Renal cortical epithelial cell (primary cell): ENCODE data around the gene EXD3. TPM values are rescaled to one million over a fixed set of nuclear protein-coding genes. Genes with fewer than 3 reads are reported as not detected.

Experiments used
- DNase-seq: peaks from one replicate; pipeline ENCODE4 v3.0.0-alpha.2; 2011; ENCODE audit warnings: low read depth
- total RNA-seq: library from RNA; depleted of rRNA; stranded (reverse); fragments of >200 nt; gene quantifications from 2 replicates; pipeline ENCODE4 v1.2.3, GENCODE V29; 2014

Gene EXD3
- total RNA-seq, 1 donor from 2014 or later, result 12.2 TPM

GRCh38 chr9:137365552-137366444 is 57.2 kb downstream of the EXD3 start:
- no peak for DNase-seq

DNA sequence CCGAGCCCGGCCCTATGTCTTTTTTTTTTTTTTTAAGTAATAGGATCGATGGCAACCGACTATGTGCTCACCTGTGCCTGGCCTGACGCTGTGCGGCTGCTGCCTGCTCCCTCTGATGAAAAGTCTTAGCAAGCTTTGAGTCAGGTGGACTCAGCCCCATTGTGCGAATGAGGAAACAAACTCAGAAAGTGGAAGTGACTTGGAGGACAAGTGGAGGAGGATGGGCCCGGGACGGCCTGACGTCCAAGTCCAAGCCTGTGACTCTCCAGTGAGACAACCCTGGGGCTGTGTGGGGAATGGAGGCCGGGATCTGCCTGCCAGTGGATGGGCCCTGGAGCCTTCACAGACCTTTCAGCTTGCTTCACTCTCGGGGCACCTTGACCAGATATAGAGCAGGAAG is 57.9 kb downstream of the EXD3 start:
- DNase-seq, result no peak

DNA sequence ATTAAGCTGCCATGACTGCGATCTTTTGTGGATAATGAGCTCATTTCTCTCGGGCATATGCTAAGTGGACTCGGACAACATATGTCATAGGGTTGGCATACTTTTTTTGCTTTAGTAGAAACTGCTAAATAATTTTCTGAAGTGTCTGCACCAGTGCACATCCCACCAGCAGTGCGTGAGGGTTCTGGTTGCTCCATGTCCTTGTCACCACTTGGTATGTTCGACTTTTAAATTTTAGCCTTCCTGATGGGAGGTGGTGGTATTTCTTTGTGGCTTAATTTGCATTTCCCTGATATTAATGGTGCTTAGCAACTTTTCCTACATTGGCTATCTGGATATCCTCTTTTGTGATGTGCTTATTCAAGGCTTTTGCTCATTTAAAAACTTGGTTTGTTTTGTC is 63.1 kb downstream of the EXD3 start:
- DNase-seq, result no peak

- no peak for DNase-seq
These were observed 64.8 kb downstream of the EXD3 start for GRCh38 chr9:137358126-137358525.

GRCh38 chr9:137357166-137357565 is 65.8 kb downstream of the EXD3 start:
- DNase-seq, result no peak

DNA sequence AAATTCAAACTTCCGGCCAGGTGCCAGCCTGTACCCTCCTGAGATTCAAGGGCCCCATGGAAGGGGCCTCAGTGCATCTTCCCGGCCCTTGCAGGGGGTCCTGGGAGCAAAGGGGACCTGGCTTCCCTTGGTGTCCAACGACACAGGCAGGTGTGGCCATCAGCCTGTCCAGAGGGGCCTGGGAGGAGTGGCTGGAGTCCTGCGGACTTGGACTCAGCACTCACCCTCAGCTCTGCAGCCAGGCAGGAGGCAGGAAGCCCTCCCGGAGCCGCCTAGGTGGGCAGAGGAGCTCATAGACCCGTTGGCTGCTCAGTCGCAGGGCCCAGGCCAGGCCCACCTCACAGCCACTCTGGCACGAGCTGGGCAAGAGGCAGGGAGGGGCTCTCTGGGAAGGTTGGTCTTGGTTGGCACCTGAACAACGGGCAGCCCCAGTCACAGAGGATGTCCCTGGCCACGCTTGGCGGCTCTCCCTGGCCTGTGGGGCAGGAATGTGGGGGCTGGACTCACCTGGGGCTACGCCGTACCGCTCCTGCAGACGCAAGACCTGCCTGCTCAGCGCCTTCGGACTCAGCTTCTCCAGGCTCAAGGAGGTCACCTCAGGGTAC is 67.1 kb downstream of the EXD3 start:
- no peak for DNase-seq

DNA sequence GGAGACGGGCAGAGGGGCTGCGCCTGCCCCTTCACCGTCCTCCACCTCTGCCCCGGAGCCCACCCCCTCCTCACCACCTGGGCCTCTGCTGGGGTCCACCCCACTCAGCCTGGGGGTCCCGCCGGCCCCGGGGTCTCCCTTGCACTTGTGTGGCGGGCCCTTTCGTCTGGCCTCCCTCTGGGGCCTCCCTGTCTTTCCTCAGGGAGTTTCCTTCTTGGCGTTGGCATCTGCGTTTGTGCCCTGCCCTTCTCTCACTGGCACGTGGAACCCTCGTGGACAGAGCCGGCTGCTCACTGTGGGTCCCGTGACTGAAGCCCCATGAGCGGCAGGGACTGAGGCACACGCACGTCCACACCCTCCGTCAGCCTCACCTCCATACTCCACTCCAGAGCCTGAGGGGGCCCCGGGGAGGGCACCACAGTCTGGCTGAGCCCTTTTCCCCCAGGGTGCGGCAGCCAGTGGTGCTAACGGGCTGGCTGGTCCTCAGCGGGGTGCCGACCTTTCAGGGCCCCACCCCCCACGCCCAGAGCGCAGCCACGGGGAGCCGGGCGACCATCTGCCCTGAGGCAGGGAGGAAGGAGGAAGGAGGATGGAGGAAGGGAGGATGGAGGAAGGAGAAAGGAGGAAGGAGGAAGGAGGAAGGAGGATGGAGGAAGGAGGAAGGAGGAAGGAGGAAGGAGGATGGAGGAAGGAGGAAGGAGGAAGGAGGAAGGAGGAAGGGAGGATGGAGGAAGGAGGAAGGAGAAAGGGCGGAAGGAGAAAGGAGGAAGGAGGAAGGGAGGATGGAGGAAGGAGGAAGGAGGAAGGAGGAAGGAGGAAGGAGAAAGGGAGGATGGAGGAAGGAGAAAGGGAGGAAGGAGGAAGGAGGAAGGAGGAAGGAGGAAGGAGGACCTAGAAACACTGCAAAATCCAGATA is 67.9 kb downstream of the EXD3 start:
- DNase-seq, result no peak

- no peak for DNase-seq
These were observed 68.7 kb downstream of the EXD3 start for GRCh38 chr9:137354153-137354844.

DNA sequence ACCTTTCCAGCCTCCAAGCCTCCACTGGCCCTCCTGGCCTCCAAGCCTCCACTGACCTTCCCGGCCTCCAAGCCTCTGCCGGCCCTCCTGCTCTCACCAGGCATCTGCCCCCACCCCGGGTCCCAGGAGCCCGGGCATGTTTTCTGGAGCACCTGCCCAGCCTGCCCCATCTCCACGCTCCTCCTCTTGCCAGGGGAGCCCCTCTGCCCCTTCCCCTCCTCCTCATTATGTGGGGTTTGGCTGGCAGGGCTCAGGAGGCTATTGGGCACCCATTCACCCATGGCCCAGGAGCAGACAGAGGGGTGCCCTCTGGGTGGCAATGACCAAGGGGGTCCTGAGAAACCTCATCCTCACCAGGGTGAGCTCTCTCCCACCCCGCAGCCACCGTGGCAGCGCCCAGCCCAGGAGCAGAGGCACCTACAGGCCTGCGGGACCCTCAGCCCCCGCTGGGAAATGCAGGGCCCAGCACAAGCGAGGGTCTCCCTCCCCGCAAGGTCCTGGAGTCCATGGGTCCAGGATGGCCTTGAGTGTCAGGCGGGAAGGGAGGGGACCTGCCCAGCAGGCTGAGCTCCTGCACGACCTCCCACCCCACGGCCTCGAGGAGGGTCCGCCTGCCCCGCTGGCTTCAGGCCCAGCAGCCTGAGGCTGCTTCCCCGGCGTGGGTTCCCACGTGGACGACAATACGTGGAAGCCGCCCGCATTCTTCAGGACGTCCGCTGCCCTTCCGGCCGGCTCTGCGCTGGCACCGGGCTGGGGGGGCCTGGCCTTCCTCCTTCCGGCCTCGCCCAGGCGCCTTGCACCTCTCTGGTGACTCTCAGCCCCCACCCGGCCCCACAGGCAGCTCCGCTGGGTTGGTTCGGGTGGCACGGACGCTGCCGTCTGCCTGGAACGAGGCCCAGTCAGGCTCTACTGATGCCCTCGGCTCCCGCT is 69.5 kb downstream of the EXD3 start:
- no peak for DNase-seq

- DNase-seq, result no peak
These were observed 70.3 kb downstream of the EXD3 start for GRCh38 chr9:137352511-137353222.

DNA sequence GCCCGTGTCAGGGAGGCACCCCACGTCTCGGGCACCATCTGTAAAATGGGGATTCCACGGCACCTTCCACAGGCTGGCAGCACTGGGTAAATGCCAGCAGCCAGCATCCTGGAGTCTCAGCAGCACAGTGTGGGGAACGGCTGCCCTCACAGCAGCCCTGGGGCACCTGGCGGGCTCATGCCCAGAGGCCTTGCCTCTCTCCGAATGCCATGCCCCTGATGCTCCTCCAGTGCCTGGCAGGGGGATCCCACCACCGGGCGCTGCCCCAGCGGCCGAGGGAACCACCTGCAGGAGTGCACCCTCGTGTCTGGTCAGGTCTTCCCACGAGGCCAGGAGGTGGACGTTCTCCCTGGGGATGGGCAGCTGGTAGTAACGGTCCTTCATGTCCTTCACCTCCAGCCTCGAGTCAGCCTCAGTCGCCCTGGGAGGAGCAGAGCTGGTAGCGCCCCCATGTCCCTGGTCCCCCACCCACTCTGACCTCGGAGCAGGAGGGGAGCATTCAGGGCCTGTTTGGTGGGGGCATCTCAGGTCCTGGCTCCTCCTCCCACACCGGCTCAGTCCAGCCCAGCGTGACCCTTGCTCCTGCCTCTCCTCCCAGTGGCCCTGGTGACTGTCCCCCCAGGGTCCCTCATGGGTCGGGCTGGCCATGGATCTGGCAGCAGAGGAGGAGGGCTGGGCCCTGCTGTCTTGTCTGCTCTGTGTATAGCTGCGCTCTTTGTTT is 71.0 kb downstream of the EXD3 start:
- no peak for DNase-seq

- DNase-seq, result no peak
These were observed 72.0 kb downstream of the EXD3 start for GRCh38 chr9:137350696-137351584.

DNA sequence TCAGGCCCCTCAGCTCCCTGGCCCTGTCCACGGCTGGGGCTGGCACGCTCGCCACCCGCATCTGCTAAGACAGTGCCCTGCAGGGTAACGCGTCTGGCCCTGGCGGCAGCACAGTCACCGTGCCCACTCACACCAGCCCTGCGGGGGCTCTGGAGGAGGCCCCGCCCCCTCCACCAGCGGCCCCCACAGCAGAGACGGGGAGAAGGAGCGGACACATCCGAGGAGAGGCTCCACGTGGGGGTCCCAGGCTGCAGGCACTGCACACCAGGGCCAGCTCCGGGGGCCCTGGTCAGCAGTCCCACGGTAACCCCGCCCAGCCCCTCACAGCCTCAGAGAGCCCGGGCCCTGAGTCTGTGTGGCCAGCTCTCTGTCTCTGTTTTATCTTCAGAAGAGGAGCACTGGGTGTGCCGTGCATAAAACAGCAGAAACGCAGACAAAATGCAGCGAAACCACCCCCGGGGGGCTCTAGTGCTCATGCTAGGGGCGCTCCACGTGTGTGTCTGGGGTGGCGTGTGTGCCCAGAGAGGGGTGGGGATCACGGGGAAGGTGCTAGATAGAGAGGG is 73.4 kb downstream of the EXD3 start:
- no peak for DNase-seq

GRCh38 chr9:137348769-137349470 is 74.0 kb downstream of the EXD3 start:
- no peak for DNase-seq

DNA sequence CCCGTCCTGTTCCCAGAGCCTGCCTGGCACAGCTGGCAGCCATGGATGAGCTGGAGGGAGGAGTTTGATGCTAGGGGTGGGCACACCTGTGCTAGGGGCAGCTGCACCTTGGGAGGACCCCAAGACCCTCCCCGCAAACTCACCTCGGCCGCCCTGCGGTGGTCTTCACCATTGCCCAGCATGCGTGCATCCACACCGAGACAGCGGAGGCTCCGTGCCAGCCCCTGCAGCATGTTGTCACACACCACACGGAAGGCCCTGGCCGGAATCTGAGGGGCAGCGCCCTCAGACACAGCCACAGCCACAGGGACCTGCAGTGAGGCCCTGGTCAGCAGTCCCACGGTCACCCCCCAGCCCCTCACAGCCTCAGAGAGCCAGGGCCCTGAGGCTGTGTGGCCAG is 75.0 kb downstream of the EXD3 start:
- no peak for DNase-seq

GRCh38 chr9:137342482-137342881 is 80.5 kb downstream of the EXD3 start:
- no peak for DNase-seq

GRCh38 chr9:137341227-137341626 is 81.7 kb downstream of the EXD3 start:
- no peak for DNase-seq
